Measurements from ENCODE around the gene ABCA9.
A peak's percentile ranks its signal among the peaks of the same experiment; 100 is the strongest.

The ABCA9 gene

DNA sequence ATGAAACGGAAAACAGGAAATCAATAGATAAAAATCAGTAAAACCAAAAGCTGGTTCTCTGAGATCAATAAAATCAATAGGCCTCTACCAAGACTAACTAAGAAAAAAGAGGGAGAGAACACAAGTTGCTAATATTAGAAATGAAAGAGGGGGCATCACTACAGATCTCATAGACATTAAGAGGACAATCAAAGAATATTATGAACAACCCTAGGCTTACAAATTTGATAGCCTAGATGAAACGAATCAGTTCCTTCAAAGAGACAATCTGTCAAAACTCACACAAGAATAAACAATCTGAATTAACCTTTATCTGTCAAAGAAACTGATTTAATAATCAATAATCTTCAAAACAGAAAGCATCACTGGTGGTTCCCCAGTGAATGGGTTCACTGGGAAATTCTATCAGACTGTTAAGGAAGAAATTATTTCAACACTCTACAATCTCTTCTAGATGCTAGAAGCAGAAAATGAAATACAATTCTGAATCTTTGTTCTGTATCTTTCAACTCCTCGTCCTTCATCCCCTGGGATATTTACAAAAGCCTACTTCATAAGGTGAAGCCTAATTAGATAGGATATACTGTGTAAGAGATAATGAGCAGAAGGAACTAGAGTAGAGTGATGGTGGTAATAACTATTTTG, 4.4 kb downstream of the ABCA9 start:
- ChIA-PET POLR2A (no interaction called here), CTCF (no interaction called here)
- H3K9me3 ChIP-seq (ENCODE audit: control insufficient read depth, insufficient read depth, low read depth, low read length), result no peaks in the 10 kb centered on the region
- no peaks in the 10 kb centered on the region for H3K4me1 ChIP-seq (ENCODE audit: control insufficient read depth, insufficient read depth, low read length)
- H3K4me3 ChIP-seq (ENCODE audit: low read depth, low read length), result no peak overlapping the region
- H3K27ac ChIP-seq (ENCODE audit: extremely low read depth, low read depth, low read length), result no peak overlapping the region
- peak; percentile 79 for TF ChIP-seq SETDB1 (IDR thresholded peaks at IDR 0.05; ENCODE audit: insufficient read length, low read length)
- TF ChIP-seq MEIS1 (CRISPR knock-in tag; IDR thresholded peaks at IDR 0.05; ENCODE audit: borderline replicate concordance), result no peak
- TF ChIP-seq ZBTB11 (tag by site-specific recombination; conservative IDR thresholded peaks at IDR 0.05; ENCODE audit: low read depth), result no peak
- no peaks in the 10 kb centered on the region for H3K36me3 ChIP-seq (ENCODE audit: control insufficient read depth in 2 of 2, insufficient read depth in 1 of 2, low read length in 2 of 2)

GRCh38 chr17:69055334-69055733, 5.4 kb downstream of the ABCA9 start:
- Histone ChIP-seq H3K36me3 (ENCODE audit: control insufficient read depth in 2 of 2, insufficient read depth in 1 of 2, low read length in 2 of 2) (no peaks in the 10 kb centered on the region), H3K4me3 (ENCODE audit: low read depth, low read length) (no peak overlapping the region), H3K27ac (ENCODE audit: extremely low read depth, low read depth, low read length) (no peak overlapping the region), H3K4me1 (ENCODE audit: control insufficient read depth, insufficient read depth, low read length) (no peaks in the 10 kb centered on the region), H3K9me3 (ENCODE audit: control insufficient read depth, insufficient read depth, low read depth, low read length) (no peaks in the 10 kb centered on the region)
- TF ChIP-seq ZEB2 (tag by site-specific recombination; IDR thresholded peaks at IDR 0.05), result no peak
- no peak for TF ChIP-seq ZNF791 (tag by site-specific recombination; IDR thresholded peaks at IDR 0.05)
- no peak for TF ChIP-seq ZNF624 (tag by site-specific recombination; IDR thresholded peaks at IDR 0.05)
- no peak for TF ChIP-seq GLIS2 (tag by site-specific recombination; IDR thresholded peaks at IDR 0.05)
- no peak for TF ChIP-seq OSR2 (tag by site-specific recombination; IDR thresholded peaks at IDR 0.05)
- TF ChIP-seq ZNF292 (tag by site-specific recombination; IDR thresholded peaks at IDR 0.05; ENCODE audit: borderline replicate concordance, low read depth), result no peak
- no peak for TF ChIP-seq ZNF560 (tag by site-specific recombination; IDR thresholded peaks at IDR 0.05; ENCODE audit: borderline replicate concordance)
- no peak for TF ChIP-seq ZNF704 (tag by site-specific recombination; IDR thresholded peaks at IDR 0.05)
- TF ChIP-seq SCRT1 (tag by site-specific recombination; IDR thresholded peaks at IDR 0.05; ENCODE audit: borderline replicate concordance), result no peak
- TF ChIP-seq ZFHX2 (tag by site-specific recombination; conservative IDR thresholded peaks at IDR 0.05), result no peak
- no peak for TF ChIP-seq SALL2 (tag by site-specific recombination; IDR thresholded peaks at IDR 0.05; ENCODE audit: borderline replicate concordance)
- no peak for TF ChIP-seq ZNF488 (tag by site-specific recombination; IDR thresholded peaks at IDR 0.05)
- TF ChIP-seq PRDM1 (tag by site-specific recombination; IDR thresholded peaks at IDR 0.05), result no peak
- TF ChIP-seq ZNF157 (tag by site-specific recombination; IDR thresholded peaks at IDR 0.05), result no peak
- TF ChIP-seq GLI4 (tag by site-specific recombination; IDR thresholded peaks at IDR 0.05), result no peak
- TF ChIP-seq ZNF223 (tag by site-specific recombination; IDR thresholded peaks at IDR 0.05), result no peak
- TF ChIP-seq, protein P1, sequence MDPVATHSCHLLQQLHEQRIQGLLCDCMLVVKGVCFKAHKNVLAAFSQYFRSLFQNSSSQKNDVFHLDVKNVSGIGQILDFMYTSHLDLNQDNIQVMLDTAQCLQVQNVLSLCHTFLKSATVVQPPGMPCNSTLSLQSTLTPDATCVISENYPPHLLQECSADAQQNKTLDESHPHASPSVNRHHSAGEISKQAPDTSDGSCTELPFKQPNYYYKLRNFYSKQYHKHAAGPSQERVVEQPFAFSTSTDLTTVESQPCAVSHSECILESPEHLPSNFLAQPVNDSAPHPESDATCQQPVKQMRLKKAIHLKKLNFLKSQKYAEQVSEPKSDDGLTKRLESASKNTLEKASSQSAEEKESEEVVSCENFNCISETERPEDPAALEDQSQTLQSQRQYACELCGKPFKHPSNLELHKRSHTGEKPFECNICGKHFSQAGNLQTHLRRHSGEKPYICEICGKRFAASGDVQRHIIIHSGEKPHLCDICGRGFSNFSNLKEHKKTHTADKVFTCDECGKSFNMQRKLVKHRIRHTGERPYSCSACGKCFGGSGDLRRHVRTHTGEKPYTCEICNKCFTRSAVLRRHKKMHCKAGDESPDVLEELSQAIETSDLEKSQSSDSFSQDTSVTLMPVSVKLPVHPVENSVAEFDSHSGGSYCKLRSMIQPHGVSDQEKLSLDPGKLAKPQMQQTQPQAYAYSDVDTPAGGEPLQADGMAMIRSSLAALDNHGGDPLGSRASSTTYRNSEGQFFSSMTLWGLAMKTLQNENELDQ (tag by site-specific recombination; IDR thresholded peaks at IDR 0.05; ENCODE audit: low read depth), result no peak
- TF ChIP-seq ZNF274 (IDR thresholded peaks at IDR 0.05; ENCODE audit: low read length), result no peak
- no peak for TF ChIP-seq ZNF274 (tag by site-specific recombination; IDR thresholded peaks at IDR 0.05; ENCODE audit: borderline replicate concordance)
- ChIA-PET CTCF (no interaction called here), POLR2A (no interaction called here)
